Liver (tissue), 9 donors: Measurements from ENCODE around the gene FGF14. TPM values are rescaled to one million over a fixed set of nuclear protein-coding genes. Genes with fewer than 3 reads are reported as not detected.

Source experiments
- DNase-seq: peaks from one replicate; pipeline ENCODE4 v3.0.0-alpha.2; 2017; ENCODE audit warnings: low spot score
- H3K27ac ChIP-seq, 2 donors: one replicate each; pipeline ENCODE4 v1.7.0; 2013; ENCODE audit warnings: inconsistent platforms in 2 of 2, low read length in 2 of 2, control low read depth in 1 of 2, low read depth in 1 of 2, mild to moderate bottlenecking in 1 of 2
- H3K27me3 ChIP-seq, 4 donors: one replicate each; pipeline versions ENCODE4 v1.6.1 to v1.7.0; 2013; ENCODE audit warnings: low read length in 3 of 4, inconsistent platforms in 1 of 4, mild to moderate bottlenecking in 1 of 4, moderate library complexity in 1 of 4; ENCODE audit not compliant: control insufficient read depth in 4 of 4, insufficient read depth in 4 of 4
- H3K36me3 ChIP-seq, 4 donors: one replicate each; pipeline versions ENCODE4 v1.6.1 to v1.7.0; 2013; ENCODE audit warnings: low read length in 3 of 4, mild to moderate bottlenecking in 3 of 4, low read depth in 1 of 4, moderate library complexity in 1 of 4; ENCODE audit not compliant: control insufficient read depth in 4 of 4, insufficient read depth in 3 of 4
- H3K4me1 ChIP-seq, 4 donors: one replicate each; pipeline versions ENCODE4 v1.6.1 to v1.7.0; 2013; ENCODE audit warnings: low read length in 3 of 4, mild to moderate bottlenecking in 3 of 4, moderate library complexity in 1 of 4; ENCODE audit not compliant: control insufficient read depth in 4 of 4, insufficient read depth in 4 of 4
- H3K4me3 ChIP-seq, 3 donors: one replicate each; pipeline versions ENCODE4 v1.6.1 to v1.7.0; 2013; ENCODE audit warnings: low read length in 3 of 3, control low read depth in 1 of 3, low read depth in 1 of 3, mild to moderate bottlenecking in 1 of 3
- H3K9ac ChIP-seq, 2 donors: one replicate each; pipeline ENCODE4 v1.7.0; 2013; ENCODE audit warnings: low read length in 2 of 2, mild to moderate bottlenecking in 2 of 2, moderate library complexity in 2 of 2, control low read depth in 1 of 2, low read depth in 1 of 2
- H3K9me3 ChIP-seq, 4 donors: one replicate each; pipeline versions ENCODE4 v1.6.1 to v1.7.0; 2013; ENCODE audit warnings: low read length in 3 of 4; ENCODE audit not compliant: control insufficient read depth in 4 of 4
- ATF3 ChIP-seq: IDR thresholded peaks from 2 replicates; pipeline ENCODE4 v1.6.1; 2016; ENCODE audit warnings: antibody characterized with exemption
- EGR1 ChIP-seq, 2 donors: IDR thresholded peaks; 2 replicates each; pipeline ENCODE4 v1.6.1; 2016 to 2018; ENCODE audit warnings: antibody characterized with exemption in 2 of 2, low read depth in 2 of 2
- FOXA1 ChIP-seq: IDR thresholded peaks from 2 replicates; pipeline ENCODE4 v1.6.1; 2016; ENCODE audit warnings: antibody characterized with exemption
- FOXA2 ChIP-seq: IDR thresholded peaks from 2 replicates; pipeline ENCODE4 v1.6.1; 2016; ENCODE audit warnings: antibody characterized with exemption
- GABPA ChIP-seq, 2 donors: IDR thresholded peaks in 1 of 2; conservative IDR thresholded peaks in 1 of 2; 2 replicates each; pipeline ENCODE4 v1.6.1; 2016; ENCODE audit warnings: antibody characterized with exemption in 2 of 2, mild to moderate bottlenecking in 1 of 2, moderate library complexity in 1 of 2
- HNF4A ChIP-seq, 2 donors: conservative IDR thresholded peaks; 2 replicates each; pipeline ENCODE4 v1.6.1; 2016; ENCODE audit warnings: antibody characterized with exemption in 2 of 2, mild to moderate bottlenecking in 2 of 2
- HNF4G ChIP-seq: IDR thresholded peaks from 2 replicates; pipeline ENCODE4 v1.6.1; 2016; ENCODE audit warnings: antibody characterized with exemption
- JUND ChIP-seq, 2 donors: IDR thresholded peaks; 2 replicates each; pipeline ENCODE4 v1.6.1; 2016; ENCODE audit warnings: antibody characterized with exemption in 2 of 2
- NR2F2 ChIP-seq: IDR thresholded peaks from 2 replicates; pipeline ENCODE4 v1.6.1; 2016; ENCODE audit warnings: antibody characterized with exemption
- RAD21 ChIP-seq, 2 donors: IDR thresholded peaks; 2 replicates each; pipeline ENCODE4 v1.6.1; 2016; ENCODE audit warnings: antibody characterized with exemption in 2 of 2, mild to moderate bottlenecking in 2 of 2
- REST ChIP-seq: IDR thresholded peaks from 2 replicates; pipeline ENCODE4 v1.6.1; 2016; ENCODE audit warnings: antibody characterized with exemption, mild to moderate bottlenecking
- RXRA ChIP-seq, 2 donors: IDR thresholded peaks; 2 replicates each; pipeline ENCODE4 v1.6.1; 2017 to 2018; ENCODE audit warnings: antibody characterized with exemption in 2 of 2, mild to moderate bottlenecking in 1 of 2
- SP1 ChIP-seq: IDR thresholded peaks from 2 replicates; pipeline ENCODE4 v1.6.1; 2018; ENCODE audit warnings: antibody characterized with exemption, mild to moderate bottlenecking
- TAF1 ChIP-seq: conservative IDR thresholded peaks from 2 replicates; pipeline ENCODE4 v1.6.1; 2016; ENCODE audit warnings: antibody characterized with exemption, mild to moderate bottlenecking
- YY1 ChIP-seq: IDR thresholded peaks from 2 replicates; pipeline ENCODE4 v1.6.1; 2016; ENCODE audit warnings: antibody characterized with exemption, mild to moderate bottlenecking
- WGBS: extraction: QIAGEN DNeasy Blood & Tissue Kit; methylation state at CpG from one replicate; pipeline ENCODE4 v1.1.7; 2013; 5-methylcytosine and 5-hydroxymethylcytosine counted together
- polyA plus RNA-seq, 2 donors: library from polyadenylated mRNA; stranded (reverse) in 1 of 2; unstranded in 1 of 2; fragments of 200-250 nt in 1 of 2; fragments of >200 nt in 1 of 2; fragmentation: Nextera tagmentation in 1 of 2; extraction: Ambion mirVana in 1 of 2; gene quantifications; one replicate each; pipeline versions ENCODE4 v1.2.1 to v1.2.3, GENCODE V29; 2013 to 2015
- total RNA-seq, 2 donors: library from RNA; depleted of rRNA; stranded (reverse); fragments of >200 nt; gene quantifications; one replicate each; pipeline ENCODE4 v1.2.3, GENCODE V29; 2014
- TF ChIP-seq, protein P1 (sequence below): IDR thresholded peaks from 2 replicates; pipeline ENCODE4 v1.6.1; 2016; ENCODE audit warnings: antibody characterized with exemption
- TF ChIP-seq, protein P2 (sequence below): fragments of 150-350 bp; IDR thresholded peaks from 2 replicates; pipeline ENCODE4 v1.5.1; 2017; ENCODE audit warnings: improper control_type of control experiment, low read depth, low read length; ENCODE audit not compliant: missing input control
- TF ChIP-seq, protein P3 (sequence below): IDR thresholded peaks from 2 replicates; pipeline ENCODE4 v1.6.1; 2016; ENCODE audit warnings: antibody characterized with exemption
- donor health status: healthy.
- donor health status: healthy.
- donor health status: healthy.
- donor health status: healthy.
- donor health status: healthy.

Gene FGF14
- total and polyA plus RNA-seq, 4 donors = 0.05 to 3.3 (median 1.0) TPM

DNA sequence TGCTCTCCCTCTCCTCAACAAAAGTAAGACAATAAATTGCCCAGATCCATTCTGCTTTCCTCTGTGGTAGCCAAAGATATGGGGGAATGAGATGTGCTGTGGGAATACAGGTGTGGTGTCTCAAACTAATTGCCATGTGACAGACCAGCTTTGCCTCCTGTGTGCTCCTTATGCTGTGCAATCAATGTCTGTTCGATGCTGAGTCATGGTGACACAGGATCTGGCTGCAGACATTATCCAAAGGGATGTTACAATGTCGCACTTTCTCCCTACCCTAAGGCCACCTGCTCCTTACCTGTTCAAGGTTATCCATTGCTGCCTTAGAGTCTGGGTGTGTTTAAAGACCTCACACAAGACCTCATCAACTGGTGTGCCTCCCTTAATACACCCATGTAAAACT, 32.5 kb downstream of the FGF14 start:
- no peak overlapping the region for H3K9ac ChIP-seq
- no peak overlapping the region for H3K27ac ChIP-seq
- no peaks in the 10 kb centered on the region for H3K36me3 ChIP-seq
- no peak for DNase-seq
- H3K4me3 ChIP-seq = no peak overlapping the region
- H3K9me3 ChIP-seq = no peaks in the 10 kb centered on the region
- TF ChIP-seq, protein P1, sequence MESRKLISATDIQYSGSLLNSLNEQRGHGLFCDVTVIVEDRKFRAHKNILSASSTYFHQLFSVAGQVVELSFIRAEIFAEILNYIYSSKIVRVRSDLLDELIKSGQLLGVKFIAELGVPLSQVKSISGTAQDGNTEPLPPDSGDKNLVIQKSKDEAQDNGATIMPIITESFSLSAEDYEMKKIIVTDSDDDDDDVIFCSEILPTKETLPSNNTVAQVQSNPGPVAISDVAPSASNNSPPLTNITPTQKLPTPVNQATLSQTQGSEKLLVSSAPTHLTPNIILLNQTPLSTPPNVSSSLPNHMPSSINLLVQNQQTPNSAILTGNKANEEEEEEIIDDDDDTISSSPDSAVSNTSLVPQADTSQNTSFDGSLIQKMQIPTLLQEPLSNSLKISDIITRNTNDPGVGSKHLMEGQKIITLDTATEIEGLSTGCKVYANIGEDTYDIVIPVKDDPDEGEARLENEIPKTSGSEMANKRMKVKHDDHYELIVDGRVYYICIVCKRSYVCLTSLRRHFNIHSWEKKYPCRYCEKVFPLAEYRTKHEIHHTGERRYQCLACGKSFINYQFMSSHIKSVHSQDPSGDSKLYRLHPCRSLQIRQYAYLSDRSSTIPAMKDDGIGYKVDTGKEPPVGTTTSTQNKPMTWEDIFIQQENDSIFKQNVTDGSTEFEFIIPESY = no peak
- TF ChIP-seq YY1 = no peak
- TF ChIP-seq JUND (IDR thresholded peaks at IDR 0.05) = no peak
- no peak for TF ChIP-seq HNF4A (conservative IDR thresholded peaks at IDR 0.05)
- no peaks in the 10 kb centered on the region for H3K27me3 ChIP-seq
- 82% methylated on average over 2 of the region's 2 CpGs for WGBS
- no peaks in the 10 kb centered on the region for H3K4me1 ChIP-seq

DNA sequence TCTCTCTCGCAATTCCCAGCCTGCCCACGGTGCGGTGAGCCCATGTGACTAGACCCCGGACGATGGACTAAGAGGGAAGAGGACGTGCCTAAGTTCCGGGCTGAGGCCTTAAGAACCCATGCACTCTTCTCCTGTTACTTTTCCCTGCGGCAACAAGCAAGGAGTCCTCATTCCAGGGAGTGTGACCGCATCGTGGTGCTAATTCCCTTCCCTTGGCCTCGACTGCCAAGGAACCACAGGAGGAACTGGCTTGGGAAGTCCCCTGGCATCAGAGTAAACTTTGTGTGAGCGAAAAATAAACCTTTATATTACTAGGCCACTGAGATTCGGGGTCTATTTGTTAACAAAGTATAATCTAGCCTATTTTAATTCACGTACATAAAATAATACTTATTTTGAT, 34.0 kb downstream of the FGF14 start:
- no peak overlapping the region for H3K27ac ChIP-seq
- no peak for DNase-seq
- H3K9me3 ChIP-seq = no peaks in the 10 kb centered on the region
- no peak overlapping the region for H3K4me3 ChIP-seq
- no peaks in the 10 kb centered on the region for H3K4me1 ChIP-seq
- H3K36me3 ChIP-seq = no peaks in the 10 kb centered on the region
- H3K9ac ChIP-seq = no peak overlapping the region
- WGBS = 92% methylated on average over 14 of the region's 14 CpGs
- H3K27me3 ChIP-seq = no peaks in the 10 kb centered on the region
- TF ChIP-seq FOXA1 (no peak), JUND (IDR thresholded peaks at IDR 0.05) (no peak), HNF4A (conservative IDR thresholded peaks at IDR 0.05) (no peak), YY1 (no peak), HNF4G (no peak), FOXA2 (no peak), NR2F2 (no peak), RAD21 (IDR thresholded peaks at IDR 0.05) (no peak), ATF3 (no peak), TAF1 (no peak), RXRA (IDR thresholded peaks at IDR 0.05) (no peak), SP1 (no peak)
- TF ChIP-seq, protein P2, sequence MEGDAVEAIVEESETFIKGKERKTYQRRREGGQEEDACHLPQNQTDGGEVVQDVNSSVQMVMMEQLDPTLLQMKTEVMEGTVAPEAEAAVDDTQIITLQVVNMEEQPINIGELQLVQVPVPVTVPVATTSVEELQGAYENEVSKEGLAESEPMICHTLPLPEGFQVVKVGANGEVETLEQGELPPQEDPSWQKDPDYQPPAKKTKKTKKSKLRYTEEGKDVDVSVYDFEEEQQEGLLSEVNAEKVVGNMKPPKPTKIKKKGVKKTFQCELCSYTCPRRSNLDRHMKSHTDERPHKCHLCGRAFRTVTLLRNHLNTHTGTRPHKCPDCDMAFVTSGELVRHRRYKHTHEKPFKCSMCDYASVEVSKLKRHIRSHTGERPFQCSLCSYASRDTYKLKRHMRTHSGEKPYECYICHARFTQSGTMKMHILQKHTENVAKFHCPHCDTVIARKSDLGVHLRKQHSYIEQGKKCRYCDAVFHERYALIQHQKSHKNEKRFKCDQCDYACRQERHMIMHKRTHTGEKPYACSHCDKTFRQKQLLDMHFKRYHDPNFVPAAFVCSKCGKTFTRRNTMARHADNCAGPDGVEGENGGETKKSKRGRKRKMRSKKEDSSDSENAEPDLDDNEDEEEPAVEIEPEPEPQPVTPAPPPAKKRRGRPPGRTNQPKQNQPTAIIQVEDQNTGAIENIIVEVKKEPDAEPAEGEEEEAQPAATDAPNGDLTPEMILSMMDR = no peak
- TF ChIP-seq, protein P3, sequence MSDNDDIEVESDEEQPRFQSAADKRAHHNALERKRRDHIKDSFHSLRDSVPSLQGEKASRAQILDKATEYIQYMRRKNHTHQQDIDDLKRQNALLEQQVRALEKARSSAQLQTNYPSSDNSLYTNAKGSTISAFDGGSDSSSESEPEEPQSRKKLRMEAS = no peak

GRCh38 chr13:102361113-102361512, 40.7 kb downstream of the FGF14 start:
- Histone ChIP-seq H3K9me3 (no peaks in the 10 kb centered on the region), H3K4me1 (no peaks in the 10 kb centered on the region), H3K27ac (no peak overlapping the region), H3K27me3 (no peaks in the 10 kb centered on the region), H3K36me3 (no peaks in the 10 kb centered on the region), H3K9ac (no peak overlapping the region), H3K4me3 (no peak overlapping the region)
- no peak for DNase-seq
- no peak for TF ChIP-seq EGR1 (IDR thresholded peaks at IDR 0.05; ENCODE audit: low read depth in 2 of 2)
- TF ChIP-seq SP1 = no peak
- no peak for TF ChIP-seq JUND (IDR thresholded peaks at IDR 0.05)
- TF ChIP-seq FOXA2 = no peak
- TF ChIP-seq TAF1 = no peak
- no peak for TF ChIP-seq YY1
- no peak for TF ChIP-seq FOXA1
- TF ChIP-seq RXRA (IDR thresholded peaks at IDR 0.05) = no peak
- TF ChIP-seq HNF4G = no peak
- no peak for TF ChIP-seq ATF3
- TF ChIP-seq, protein P3 = no peak
- no peak for TF ChIP-seq RAD21 (IDR thresholded peaks at IDR 0.05)
- no peak for TF ChIP-seq REST
- TF ChIP-seq HNF4A (conservative IDR thresholded peaks at IDR 0.05) = no peak
- no peak for TF ChIP-seq NR2F2
- no peak for TF ChIP-seq GABPA (IDR thresholded peaks at IDR 0.05 in 1 of 2, conservative IDR thresholded peaks at IDR 0.05 in 1 of 2)
- WGBS = 91% methylated on average over 2 of the region's 2 CpGs
